Hypothalamus (tissue), 51 donors: ENCODE data around the gene ZBTB8A.
"Not testable (repeated sequence)": the region's sequence is repeated elsewhere in the genome, so short reads cannot be mapped to it uniquely, and the experiment has no call there.

ENCODE experiments used
- DNase-seq, 51 donors: peaks; one replicate each; lab custom pipeline; 2025; lab: John Stamatoyannopoulos, UW

ZBTB8A gene

DNA sequence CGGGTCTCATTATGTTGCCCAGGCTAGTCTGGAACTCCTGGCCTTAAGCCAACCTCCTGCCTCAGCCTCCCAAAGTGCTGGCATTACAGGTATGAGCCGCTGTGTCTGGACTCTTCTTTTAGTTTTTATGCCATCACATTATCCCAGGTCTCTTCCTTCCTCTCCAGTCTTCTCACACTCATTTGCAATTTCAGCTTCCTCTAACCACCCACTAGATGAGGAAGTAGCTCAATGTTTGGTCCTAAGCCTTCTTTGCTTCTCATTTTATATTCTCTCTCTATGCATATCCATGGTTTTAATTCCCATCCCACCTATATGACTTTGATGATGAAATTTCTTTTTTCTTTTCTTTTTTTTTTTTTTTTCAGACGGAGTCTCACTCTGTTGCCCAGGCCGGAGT lies 3.1 kb upstream of the ZBTB8A start:
- no peak for DNase-seq

- no peak for DNase-seq
Measured at GRCh38 chr1:32536764-32537163, 2.5 kb upstream of the ZBTB8A start.

- DNase-seq: peak in 24 of 51 donors; percentile 1 to 54 (median 18)
Measured at GRCh38 chr1:32539584-32540571, 651 bp downstream of the ZBTB8A start.

GRCh38 chr1:32540605-32541004 lies 1.4 kb downstream of the ZBTB8A start:
- no peak for DNase-seq

DNA sequence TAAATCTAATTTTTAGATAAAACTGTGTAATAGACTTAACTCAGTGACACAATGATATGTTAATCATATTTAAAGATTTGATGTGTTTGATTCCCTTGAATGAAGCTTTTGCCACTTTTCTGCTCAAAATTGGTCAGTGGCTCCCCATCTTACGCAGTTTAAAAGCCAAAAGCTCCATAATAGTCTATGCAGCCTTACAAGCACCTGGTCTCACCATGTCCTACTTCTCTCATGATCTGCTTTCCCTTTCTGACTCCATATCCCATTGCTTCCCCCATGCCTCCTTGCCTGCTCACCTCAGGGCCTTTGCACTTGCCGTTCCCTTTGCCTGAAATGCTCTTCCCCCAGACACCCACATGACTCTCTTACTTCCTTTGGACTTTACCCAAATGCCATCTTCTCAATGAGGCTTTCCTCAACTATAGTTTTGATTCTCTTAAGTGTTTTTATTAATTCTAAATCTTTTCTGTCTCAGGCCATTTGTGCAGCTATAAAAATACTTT lies 1.9 kb downstream of the ZBTB8A start:
- DNase-seq: no peak

- DNase-seq: no peak
Measured at GRCh38 chr1:32546611-32547010, 7.4 kb downstream of the ZBTB8A start.

DNA sequence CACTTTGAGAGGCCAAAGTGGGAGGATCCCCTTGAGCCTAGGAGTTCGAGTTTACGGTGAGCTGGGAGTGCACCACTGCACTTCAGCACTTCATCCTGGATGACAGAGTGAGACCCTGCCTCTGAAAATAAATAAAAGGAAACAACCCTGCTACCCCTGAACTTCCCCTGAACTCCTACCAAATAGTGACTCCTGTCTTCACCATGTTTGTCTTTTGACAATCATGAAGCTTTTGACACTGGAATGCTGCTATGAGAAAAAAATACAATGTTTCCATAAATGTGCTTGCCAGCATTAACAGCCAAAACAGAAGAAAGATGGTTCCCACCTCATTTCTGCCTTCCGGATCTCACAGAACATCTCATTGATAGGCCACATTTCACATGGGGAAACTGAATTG lies 10.4 kb downstream of the ZBTB8A start:
- DNase-seq: no peak

DNA sequence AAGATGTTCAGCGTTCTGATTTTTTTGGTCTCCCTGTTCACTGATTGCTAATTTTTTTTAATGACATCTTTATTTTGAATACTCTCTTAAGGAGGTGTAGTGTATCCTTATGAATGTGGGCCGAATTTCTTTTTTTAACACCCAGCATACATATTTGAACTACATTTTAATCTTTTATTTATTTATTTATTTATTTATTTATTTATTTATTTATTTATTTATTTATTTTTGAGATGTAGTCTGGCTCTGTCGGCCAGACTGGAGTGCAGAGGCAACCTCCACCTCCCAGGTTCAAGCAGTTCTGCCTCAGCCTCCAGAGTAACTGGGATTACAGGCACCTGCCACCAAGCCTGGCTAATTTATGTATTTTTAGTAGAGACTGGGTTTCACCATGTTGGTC lies 15.1 kb downstream of the ZBTB8A start:
- DNase-seq: no peak

DNA sequence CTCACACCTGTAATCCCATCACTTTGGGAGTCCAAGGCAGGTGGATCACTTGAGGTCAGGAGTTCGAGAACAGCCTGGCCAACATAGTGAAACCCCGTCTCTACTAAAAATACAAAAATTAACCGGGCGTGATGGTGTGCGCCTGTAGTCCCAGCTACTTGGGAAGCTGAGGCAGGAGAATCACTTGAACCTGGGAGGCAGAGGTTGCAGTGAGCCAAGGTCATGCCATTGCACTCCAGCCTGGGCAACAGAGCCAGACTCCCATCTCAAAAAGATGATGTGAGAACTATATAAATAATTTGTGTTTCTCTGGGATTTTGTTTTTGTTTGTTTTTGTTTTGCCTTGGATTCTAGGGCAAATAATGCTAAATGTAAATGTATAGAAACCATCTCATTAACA lies 17.8 kb downstream of the ZBTB8A start:
- not testable (repeated sequence) for DNase-seq

- DNase-seq: no peak
Measured at GRCh38 chr1:32557812-32558211, 18.6 kb downstream of the ZBTB8A start.

- DNase-seq: no peak
Measured at GRCh38 chr1:32568929-32569328, 29.7 kb downstream of the ZBTB8A start.

- DNase-seq: no peak
Measured at GRCh38 chr1:32580348-32581017, 41.3 kb downstream of the ZBTB8A start.

- no peak for DNase-seq
Measured at GRCh38 chr1:32592943-32593342, 53.7 kb downstream of the ZBTB8A start.

DNA sequence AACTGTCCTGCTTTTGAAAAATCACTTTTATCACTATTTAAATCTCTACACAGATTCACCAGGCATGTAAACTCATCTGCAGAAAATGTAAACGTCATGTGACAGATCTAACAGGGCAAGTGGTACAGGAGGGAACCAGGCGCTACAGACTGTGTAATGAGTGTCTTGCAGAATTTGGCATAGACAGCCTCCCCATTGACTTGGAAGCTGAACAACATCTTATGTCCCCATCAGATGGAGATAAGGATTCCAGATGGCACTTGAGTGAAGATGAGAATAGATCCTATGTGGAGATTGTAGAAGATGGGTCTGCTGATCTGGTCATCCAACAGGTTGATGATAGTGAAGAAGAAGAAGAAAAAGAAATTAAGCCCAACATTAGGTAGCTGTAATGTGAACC lies 60.8 kb downstream of the ZBTB8A start:
- no peak for DNase-seq

DNA sequence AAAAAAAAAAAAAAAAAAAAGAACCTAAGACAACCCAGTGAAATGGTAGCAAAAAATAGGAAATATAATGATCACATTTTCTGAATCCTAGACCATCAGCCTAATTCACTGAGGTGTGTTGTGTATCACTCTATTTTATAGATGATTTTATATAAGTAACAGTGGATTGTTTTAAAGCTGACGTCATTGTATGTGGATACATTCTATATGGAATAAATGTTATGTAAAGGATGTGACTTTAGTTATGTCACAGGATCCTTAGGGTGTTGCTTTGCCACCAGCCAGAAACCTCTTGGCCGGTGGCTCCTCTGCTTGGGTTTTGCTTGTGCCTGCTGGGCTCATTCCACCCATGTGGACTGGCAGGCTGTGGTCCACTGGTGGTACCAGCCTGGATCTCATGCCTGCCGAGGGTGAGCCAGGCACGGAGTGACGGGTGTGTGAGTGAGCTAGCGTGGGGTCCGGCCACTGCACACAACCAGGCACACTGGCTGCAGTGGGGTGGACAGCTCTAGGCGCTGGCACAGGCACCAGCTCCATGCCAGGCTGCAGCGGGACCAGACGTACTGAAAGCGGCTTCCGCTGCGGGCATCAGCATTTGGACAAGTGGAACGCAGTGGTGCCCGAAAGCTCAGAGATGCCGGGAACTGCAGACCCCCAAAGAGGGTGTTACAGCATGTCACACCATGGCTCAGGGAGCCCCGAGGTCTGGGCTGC lies 66.6 kb downstream of the ZBTB8A start:
- DNase-seq: no peak

GRCh38 chr1:32606565-32607371 lies 67.5 kb downstream of the ZBTB8A start:
- DNase-seq: no peak

GRCh38 chr1:32609180-32609579 lies 70.0 kb downstream of the ZBTB8A start:
- DNase-seq: no peak

- DNase-seq: no peak
Measured at GRCh38 chr1:32611859-32612188, 72.6 kb downstream of the ZBTB8A start.

DNA sequence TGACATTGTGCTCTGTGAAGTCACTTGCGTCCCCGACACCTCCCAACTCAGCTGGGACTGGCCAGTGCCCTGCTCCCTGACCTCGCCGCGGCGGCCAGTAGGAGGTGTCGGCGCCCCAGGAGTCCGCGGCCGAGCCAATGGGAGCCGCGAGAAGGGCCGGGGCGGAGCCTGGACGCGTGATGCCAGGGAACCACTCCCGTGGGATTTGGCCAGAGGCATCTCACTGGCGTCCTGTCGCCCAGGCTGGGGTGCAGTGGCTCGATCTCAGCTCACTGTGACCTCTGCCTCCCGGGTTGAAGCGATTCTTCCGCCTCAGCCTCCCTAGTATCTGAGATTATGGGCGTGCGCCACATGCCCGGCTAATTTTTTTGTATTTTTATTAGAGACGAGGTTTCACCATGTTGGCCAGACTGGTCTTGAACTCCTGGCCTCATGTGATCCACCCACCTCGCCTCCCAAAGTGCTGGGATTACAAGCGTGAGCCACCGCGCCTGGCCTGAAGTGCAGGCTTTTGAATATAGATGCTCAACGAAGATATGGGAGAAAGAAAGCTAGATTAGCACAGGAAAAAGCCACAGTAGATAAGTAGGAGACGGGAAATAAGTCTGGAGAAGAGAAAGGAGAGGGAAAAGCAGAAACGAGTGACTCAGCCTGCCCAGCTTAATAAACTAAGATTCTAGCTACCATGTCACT lies 73.1 kb downstream of the ZBTB8A start:
- peak; percentile 8 to 94 (median 80) for DNase-seq

GRCh38 chr1:32613472-32613871 lies 74.2 kb downstream of the ZBTB8A start:
- no peak for DNase-seq
